GM18861 (cell line): Measurements from ENCODE around the gene MSMP.

Source experiments
- ATAC-seq: cut with Tn5 transposase; IDR thresholded peaks from one replicate; pipeline ENCODE4 v1.9.1; 2021; ENCODE audit not compliant: unreplicated experiment

Gene MSMP

DNA sequence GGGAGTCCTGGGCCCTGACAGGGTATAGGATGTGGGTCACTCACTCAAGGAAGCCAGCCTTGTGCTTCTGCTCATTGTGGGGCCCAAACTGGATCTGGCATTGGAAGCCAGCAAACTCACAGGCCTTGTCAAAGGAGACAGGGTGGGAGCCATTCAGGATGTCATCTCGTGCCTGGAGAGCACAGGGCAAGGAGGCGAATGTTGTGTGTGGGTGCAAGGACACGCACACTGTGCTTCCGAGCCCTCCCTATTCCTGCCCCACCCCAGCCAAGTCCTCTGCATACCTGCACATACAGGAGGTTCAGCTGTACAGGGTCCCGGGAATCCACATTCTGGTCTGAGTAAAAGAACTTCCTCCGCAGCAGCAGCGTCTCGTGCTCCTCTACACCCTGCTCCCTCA, 30.2 kb downstream of the MSMP start:
- ATAC-seq, result no peak

DNA sequence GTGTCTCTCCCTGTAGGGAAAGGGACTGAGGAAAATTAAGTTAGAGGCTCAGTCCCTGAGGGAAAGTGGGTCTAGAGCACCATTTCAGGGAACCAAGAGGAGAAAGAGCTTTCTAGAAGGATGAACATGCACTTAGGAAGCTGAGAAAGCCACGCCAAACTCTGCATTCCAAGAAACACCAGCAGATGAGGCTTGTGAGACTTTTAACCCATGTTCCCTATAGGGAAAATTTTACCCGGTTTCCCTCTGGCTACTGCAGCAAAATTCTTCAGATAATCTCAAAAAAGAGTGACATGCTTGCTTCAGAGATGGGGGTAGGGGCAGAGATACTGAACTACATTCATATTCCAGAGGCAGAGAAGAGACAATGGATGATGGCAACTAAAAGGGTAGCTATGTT, 30.6 kb downstream of the MSMP start:
- no peak for ATAC-seq

DNA sequence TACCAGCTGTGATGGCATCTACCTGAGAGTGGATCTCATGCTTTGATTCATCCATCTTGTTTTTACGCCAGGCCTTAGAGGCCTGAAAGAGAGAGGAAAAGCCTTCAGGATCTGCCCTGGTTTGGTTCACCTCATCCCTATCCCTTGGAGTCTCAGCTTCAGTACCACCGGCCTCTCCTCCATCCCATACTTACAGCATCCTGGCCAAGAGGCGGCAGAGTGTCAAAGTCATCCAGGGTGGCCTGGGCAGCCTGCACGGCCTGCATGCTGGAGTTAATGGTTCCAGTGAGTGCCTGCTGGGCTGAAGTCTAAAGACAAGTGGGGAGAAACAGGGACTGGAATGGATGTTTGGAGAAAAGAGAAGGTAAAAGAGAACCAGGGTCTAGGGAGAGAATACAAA, 34.5 kb downstream of the MSMP start:
- ATAC-seq, result no peak

DNA sequence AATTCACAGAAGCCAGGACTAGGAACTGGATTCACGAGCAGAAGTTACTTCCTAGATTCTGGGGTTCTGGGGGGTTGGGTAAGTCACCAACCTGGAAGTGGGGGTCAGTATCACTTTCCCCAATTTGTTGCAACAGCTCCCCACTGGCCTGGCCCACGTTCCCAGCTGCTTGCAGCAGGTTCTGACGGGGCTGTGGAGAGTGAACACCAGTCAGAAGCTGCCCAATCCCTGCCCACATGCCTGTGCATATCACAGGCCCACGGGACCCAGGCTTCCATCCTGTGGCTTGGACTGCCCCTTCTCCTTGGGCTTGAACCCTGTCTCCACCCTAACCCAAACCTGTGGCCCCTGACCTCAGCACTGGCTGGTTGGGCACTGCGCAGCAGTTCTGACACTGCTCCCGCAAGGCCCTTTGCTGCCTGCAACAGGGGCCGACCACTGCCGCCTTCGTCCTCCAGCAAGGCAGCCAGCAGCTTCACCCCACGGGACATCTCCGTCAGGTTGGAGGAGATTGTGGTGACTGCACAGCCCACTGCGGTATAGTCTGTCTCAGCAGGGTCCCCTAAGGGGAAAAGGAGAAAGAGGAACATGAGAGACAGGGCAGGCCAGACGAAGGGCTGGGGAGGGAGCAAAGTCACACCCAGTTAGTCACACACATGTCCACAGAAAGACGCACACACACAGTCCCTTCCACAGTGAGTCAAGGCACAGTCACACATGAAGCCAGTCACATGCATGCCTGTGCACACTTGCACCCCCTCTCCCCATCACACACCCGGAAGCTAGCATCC, 35.2 kb downstream of the MSMP start:
- ATAC-seq, result no peak

DNA sequence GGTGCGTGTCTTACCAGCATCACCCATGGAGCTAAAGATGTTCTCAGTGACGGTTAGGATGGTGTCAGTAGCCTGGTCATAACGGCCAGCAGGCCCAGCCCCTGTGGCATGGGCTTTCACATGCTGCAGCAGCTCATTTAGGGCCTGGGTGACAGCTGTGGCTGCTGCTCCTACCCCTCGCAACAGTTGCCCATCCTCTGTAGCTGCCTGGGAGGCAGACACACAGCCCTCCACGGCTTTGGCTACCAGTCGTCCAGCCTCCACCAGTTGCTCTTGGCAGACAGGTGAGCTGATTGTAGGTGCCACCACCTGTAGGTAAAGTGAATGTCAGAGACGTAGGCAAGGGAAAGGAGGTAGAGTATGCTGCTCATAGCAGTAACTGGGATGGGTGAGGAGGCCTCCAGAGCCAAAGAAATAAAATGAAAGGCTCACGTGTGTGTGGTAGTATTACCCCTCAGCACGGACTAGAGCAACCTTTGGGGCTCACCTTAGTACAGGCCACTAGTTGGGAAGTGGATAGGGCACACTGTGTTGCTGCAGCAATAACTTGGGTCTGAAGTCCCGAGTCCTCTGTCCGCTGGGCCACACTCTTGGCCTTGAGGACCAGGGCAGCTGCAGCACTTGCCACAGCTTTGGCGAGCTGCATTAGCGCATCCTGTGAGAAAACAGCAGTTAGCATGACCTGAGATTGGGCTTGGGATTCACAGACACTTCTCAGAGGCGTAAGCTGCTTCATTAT, 36.8 kb downstream of the MSMP start:
- no peak for ATAC-seq

DNA sequence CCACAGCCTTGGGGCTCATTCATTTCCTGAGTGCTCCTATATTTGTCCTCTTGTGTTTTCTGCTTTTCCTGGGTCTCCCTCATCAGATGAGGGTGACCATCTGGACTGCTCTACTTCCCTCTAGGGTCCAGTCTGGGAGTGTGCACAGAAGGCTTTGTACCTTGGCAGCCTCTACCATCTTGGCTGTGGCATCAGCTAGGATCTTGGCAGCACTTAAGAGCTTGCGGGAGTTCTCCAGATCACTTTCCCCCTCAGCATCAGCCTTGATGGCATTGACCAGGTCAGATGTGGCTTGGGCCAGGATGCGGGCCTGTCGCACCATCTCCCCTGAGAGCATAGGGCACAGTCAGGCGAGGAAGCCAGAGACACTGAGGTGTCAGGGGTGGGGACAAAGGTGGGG, 37.8 kb downstream of the MSMP start:
- ATAC-seq, result no peak

DNA sequence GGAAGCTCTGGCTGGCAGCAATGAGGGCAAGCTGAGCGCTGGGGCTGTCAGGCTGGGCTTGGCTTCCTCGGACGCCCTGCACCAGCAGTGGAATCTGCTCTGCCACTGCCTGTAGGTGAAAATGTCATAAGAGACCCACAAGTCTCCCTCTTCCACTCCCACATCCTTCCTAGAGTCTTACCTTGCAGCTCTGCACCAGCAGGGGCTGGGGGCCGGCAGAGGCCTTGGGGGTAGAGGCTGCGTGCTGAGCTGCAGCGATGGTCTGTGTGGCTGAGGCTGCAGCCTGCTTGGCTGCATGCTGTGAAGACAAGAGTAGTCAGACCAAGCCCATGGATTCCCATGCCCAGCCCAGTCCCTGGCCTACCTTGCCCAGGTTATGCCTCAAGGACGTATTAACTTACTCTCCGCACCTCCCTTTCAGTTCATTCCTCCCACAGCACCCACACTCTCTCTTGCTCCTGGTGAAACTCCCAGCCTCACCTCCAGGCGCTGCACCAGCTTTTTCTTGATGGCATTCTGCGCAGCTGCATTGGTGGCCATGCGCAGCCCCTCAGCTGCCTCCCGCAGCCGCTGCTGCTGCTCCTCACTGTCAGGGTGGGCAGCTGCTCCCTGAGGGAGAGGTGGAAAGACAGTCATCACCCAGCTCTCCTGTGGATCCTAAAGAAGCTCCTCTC, 39.4 kb downstream of the MSMP start:
- no peak for ATAC-seq

DNA sequence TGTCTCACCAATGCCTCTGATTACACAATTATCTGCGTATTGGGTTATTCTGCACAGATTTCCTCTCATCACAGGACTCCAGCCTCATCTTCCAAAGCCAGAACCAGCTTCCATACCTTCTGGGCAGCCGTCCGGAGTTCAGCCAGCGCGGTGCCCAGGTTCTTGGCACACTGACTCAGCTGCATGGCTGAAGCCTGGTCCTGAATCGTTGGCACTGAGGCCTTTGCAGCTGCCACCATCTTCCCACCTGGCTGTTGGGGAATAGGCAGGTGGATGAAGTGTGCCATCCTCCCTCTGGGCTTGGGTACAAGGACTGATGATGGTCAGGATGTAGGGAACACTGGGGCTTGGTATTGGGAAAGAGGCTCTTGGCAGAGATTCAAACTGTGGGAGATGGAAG, 40.0 kb downstream of the MSMP start:
- no peak for ATAC-seq

DNA sequence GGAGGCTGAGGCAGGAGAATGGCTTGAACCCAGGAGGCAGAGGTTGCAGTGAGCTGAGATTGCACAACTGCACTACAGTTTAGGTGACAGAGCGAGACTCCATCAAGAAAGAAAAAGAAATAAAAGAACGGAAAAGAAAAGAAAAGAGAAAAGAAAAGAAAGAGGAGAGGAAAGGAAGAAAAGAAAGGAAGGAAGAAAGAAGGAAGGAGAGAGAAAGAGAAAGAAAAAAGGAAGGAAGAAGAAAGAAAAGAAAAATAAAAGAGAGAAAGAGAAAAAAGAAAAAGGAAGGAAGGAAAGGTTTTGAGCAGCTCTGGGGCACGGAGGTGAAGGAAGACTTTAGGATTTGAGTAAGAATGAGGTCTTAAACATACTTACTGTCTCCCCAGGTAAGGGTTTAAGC, 40.5 kb downstream of the MSMP start:
- no peak for ATAC-seq

DNA sequence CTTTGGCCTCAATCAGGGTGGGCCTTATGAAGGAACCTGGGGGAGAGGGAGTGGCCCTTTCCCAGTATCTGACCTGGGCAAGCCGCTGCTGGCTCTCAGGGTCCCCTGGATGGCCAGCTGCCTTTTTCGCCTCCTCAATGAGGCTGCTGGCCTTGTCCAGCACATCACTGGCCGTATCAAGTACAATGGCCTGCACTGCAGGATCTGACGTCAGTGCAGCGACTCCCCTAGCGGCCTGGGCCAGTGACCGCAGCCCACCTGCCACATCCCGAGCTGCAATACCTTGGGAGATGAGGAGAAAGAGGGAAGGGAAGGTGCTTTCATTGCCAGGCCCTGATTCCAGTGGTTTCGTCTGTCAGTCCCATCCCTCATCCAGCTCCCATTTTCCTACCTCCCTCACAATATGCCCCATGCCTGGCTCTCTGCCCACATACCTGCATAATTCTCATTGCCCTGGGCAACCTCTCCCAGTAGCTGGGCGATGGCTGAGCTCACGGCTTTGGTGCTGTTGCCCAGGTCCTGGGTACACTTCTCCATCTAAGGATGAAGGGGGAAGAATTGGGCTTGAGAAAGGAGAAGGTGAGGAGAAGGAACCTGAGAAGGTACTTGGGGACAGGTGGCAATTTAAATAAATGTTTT, 41.2 kb downstream of the MSMP start:
- no peak for ATAC-seq

DNA sequence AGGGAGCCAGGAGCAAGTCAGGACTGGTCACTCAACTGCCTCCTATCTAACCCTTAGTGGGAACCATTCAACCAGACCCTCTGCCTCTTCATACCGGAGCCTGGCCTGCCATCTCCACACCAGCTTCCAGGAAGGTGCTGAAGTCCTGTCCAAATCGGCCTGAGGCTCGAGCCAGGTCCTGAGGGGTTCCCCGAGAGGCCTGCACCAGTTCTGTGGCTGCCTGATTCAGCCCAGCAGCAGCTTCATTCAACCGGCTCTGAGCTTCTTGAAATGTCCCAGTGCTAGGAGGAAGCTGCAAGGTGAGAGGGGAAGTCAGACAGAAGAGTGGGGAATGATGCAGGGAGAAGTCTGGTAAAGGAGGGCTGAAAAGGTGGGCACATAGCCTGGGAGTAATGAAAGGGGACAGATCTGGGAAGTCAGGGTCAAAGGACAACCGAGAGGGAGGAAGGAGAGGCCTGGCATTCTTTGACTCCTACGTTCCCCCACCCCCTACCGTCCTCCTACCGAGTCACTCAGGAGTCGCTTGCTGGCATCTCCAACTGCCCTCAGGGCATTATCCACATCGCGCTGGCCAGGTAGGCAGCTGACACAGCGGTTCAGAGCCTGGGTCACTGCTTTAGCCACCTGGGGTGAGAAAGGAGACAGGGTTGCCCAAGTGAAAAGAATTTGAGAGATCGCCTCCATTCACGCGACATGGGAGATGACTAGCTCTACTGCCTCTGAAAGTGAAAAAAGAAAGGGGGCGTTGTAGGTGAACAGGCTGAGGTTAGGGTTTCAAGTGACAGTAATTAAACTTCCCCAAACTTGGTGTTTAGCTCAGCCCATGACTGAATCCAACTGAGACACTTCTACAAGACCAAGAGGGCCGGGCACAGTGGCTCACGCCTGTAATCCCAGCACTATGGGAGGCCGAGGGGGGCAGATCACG, 42.3 kb downstream of the MSMP start:
- ATAC-seq, result no peak

DNA sequence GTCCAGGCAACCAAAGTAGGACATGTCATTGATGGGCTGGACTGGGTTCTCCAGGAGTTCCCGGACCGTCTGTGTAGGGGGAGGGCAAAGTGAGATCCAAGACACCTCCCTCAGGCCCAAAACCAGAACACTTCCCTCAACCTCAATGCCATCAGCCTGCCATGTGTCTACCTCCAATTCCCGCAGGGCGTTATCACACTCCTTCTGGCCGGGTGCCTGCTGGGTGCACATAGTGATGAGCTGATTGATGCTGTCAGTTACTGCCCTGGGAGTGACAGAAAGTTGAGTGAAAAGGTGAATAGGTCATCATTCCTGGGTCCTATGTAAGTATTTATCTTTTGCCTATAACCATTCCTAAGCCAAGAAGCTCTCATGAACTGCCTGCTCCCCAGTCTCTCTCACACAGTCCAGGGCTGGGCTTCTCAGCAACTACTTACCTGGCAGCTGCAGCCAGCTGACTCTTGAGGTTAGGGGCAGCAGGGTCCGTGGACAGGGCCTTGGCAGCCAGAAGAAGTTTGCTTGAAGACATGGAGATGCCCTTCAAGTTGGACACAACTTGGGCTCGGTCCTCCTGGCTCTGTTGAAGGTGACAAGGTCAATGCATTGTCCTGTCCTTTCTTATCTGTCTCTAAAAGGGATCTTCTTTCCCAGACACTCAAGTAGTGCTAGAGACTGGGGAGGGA, 43.1 kb downstream of the MSMP start:
- ATAC-seq, result no peak

DNA sequence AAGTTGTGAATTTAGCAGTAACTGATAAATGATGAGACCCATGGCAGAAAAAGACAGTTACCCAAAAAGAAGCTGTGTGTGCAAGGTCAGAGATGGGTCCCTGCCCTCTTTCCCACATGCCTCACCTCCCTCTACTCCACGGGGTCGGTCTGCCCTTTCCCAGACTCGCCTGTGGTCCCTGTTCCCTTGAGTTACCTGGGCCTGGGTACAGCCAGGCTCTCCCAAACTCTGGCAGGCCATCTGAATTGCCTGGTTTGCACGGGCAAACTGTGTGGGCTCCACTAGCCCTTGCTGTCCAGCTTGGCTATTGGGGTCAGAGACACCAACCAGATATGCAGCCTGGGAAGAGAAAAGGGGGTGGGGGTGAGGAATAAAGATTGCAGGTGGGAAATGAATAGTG, 45.9 kb downstream of the MSMP start:
- no peak for ATAC-seq

DNA sequence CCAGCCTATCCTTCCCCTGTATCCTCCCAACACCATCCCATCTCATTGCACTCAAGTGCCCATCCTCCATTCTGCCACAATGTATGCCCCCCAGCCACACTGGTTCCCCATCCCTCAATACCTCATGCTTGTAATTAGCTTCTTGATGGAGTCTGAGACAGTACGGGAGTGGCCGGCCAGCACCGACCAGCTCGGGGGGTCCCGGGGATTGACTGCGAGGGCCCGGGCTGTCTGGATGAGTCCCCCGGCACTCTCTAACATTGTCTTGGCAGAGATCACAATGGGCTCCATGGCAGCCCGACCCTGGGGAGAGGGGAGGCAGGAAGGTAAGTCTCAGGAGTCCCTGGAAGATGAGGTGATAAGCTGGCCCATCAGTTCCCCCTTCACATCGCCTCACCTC, 47.1 kb downstream of the MSMP start:
- ATAC-seq, result no peak

DNA sequence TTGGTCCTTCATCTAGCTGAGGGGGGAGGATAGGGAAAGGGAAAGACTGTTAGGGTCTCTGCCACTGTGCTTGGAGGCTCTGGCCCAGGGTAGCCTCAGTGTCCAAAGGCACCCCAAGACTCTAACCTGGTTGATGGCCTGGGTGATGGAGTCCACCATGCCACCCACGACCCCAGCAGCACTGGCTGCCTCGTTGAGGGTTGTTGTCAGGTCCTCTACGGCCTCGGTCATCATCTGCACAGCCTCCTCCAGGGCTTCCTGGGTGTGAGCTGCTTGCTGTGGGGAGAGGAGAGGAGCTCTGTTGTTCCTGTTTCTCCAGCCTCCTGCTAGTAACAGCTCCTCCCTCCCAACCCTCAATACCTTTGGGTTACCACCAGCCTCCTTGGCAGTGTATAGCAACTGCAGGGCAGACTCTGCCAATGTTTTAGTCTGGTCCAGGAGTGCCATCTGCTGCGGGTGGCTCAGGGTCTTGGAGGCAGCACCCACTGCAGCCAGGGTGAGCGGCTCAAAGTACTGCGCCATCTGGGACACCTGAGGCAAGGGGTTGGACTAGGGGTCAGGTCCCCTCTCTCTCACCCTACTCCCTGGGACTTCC, 48.1 kb downstream of the MSMP start:
- ATAC-seq, result no peak

DNA sequence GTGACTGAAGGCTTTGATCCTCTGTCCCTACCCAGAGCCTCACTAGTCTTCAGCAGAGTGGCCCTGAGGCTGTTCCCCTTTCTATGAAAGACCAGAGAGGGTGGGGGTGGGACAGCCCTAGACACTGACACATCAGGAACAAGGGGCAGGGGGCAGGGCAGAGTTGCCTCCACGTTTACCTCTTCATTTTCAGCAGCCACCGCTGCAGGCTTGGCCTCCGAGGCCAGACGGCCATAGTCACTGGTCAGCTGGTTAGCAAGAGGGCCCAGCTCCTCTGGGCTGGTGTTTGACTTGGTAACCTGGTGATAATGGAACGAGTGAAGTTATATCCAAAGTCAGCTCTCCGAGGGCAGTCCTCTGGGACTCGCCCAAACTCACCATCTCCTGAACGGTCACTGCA, 48.7 kb downstream of the MSMP start:
- no peak for ATAC-seq

DNA sequence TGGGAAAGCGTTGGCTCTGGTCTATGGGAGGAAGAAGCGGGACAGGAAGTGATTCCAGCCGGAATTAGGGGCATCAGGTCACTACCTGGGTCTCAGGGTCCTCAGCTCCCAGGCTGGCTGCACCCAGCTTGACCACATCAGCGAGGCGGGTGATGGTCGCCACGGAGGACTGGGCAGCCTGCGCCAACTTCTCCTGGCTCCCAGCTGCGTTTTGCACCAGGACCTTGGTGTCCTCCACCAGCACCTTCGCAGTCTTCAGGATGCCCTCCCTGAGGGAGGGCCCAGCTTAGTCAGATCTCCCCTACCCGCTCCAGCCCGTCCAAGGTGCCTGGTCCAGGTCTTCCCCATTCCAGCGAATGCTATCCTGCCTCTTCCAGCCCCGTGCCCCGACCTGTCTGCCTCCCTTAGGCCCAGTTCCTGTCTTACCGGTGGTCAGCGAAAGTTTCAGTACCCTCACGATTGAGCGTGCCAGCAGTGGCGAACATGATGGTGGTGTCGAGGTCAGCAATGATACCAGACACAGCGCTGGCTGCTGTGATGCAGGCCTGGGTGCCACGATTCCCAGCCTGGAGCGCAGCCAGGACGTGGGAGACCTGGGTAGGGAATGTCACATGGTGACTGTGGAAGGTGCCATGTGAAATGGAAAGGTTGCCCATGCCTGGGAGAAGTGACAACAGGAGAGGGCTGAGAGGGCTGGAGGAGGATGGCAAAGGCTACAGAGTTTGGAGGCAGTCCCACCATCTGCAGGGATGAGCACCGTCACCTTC, 50.0 kb downstream of the MSMP start:
- ATAC-seq, result no peak
